H1 (cell line): ENCODE measurements around the gene GLIPR1. TPM values are rescaled to one million over a fixed set of nuclear protein-coding genes. Genes with fewer than 3 reads are reported as not detected.

ENCODE experiments used
- CTCF ChIA-PET: fragments of 300-600 bp; sonication (Branson Sonifier 250); formaldehyde crosslinking; loops from one replicate; lab custom pipeline; 2021; ENCODE audit not compliant: partially characterized antibody; lab: Charles Lee
- POLR2A ChIA-PET: fragments of 300-600 bp; sonication (Branson Sonifier 250); formaldehyde crosslinking; loops from one replicate; lab custom pipeline; 2021; ENCODE audit warnings: inconsistent platforms; ENCODE audit not compliant: partially characterized antibody; lab: Charles Lee
- DNase-seq, 2 experiments: peaks; one replicate each; pipeline versions ENCODE4 v3.0.0 to v3.0.0-alpha.2; 2010 to 2022; ENCODE audit warnings: low spot score in 2 of 2, low read depth in 1 of 2, mixed read lengths in 1 of 2
- FAIRE-seq: peaks from 2 replicates; lab custom pipeline; 2011; peaks lifted over from hg19 to GRCh38; lab: Jason Lieb, UNC
- H2AFZ ChIP-seq: 2 replicates; pipeline ENCODE4 v1.8.1; 2012; ENCODE audit warnings: low read length, inconsistent platforms
- H2AK5ac ChIP-seq: 2 replicates; pipeline ENCODE4 v1.6.1; 2013; ENCODE audit warnings: low read depth, low read length
- H2BK120ac ChIP-seq: replicated peaks from 2 replicates; pipeline ENCODE3; 2013; ENCODE audit warnings: low read depth, low read length, inconsistent platforms
- H2BK12ac ChIP-seq: 2 replicates; pipeline ENCODE4 v1.6.1; 2013; ENCODE audit warnings: low read depth, low read length
- H2BK15ac ChIP-seq: 2 replicates; pipeline ENCODE4 v1.6.1; 2013; ENCODE audit warnings: low read length
- H2BK20ac ChIP-seq: 2 replicates; pipeline ENCODE4 v1.6.1; 2013; ENCODE audit warnings: low read length
- H2BK5ac ChIP-seq: 2 replicates; pipeline ENCODE4 v1.6.1; 2013; ENCODE audit warnings: low read depth, low read length
- H3K14ac ChIP-seq: 2 replicates; pipeline ENCODE4 v1.6.1; 2013; ENCODE audit warnings: inconsistent platforms; ENCODE audit not compliant: insufficient read length
- H3K18ac ChIP-seq: 2 replicates; pipeline ENCODE4 v1.6.1; 2013; ENCODE audit warnings: low read length; ENCODE audit errors: extremely low read depth
- H3K23ac ChIP-seq: 2 replicates; pipeline ENCODE4 v1.6.1; 2013; ENCODE audit warnings: inconsistent platforms; ENCODE audit not compliant: insufficient read length
- H3K23me2 ChIP-seq: 2 replicates; pipeline ENCODE4 v1.6.1; 2013; ENCODE audit warnings: low read depth, low read length
- H3K27ac ChIP-seq: 2 replicates; pipeline ENCODE4 v1.6.1; 2011; ENCODE audit warnings: low read depth, low read length, inconsistent platforms
- H3K27me3 ChIP-seq, 4 experiments: replicated peaks in 1 of 4; 1 replicate in 1 of 4; 2 replicates in 3 of 4; pipeline versions ENCODE4 v1.6.1 to v1.8.1; 2011 to 2013; ENCODE audit warnings: low read length in 3 of 4, mild to moderate bottlenecking in 3 of 4, inconsistent platforms in 2 of 4, mixed read lengths in 2 of 4, moderate library complexity in 1 of 4; ENCODE audit not compliant: control insufficient read depth in 3 of 4, insufficient read depth in 3 of 4; ENCODE audit errors: extremely low read depth in 1 of 4
- H3K36me3 ChIP-seq, 4 experiments: 2 replicates each; pipeline versions ENCODE4 v1.6.1 to v1.8.1; 2011 to 2013; ENCODE audit warnings: mild to moderate bottlenecking in 4 of 4, low read length in 3 of 4, moderate library complexity in 2 of 4, control low read depth in 1 of 4, inconsistent platforms in 1 of 4; ENCODE audit not compliant: insufficient read depth in 4 of 4, control insufficient read depth in 2 of 4
- H3K4ac ChIP-seq: replicated peaks from 2 replicates; pipeline ENCODE3; 2013; ENCODE audit warnings: low read length, low read depth, mixed read lengths, inconsistent platforms; ENCODE audit not compliant: insufficient read length
- H3K4me1 ChIP-seq, 4 experiments: replicated peaks in 1 of 4; 1 replicate in 1 of 4; 2 replicates in 3 of 4; pipeline versions ENCODE4 v1.6.1 to v1.8.1; 2011 to 2013; ENCODE audit warnings: low read length in 3 of 4, inconsistent platforms in 2 of 4, mixed read lengths in 1 of 4; ENCODE audit not compliant: insufficient read depth in 4 of 4, control insufficient read depth in 3 of 4
- H3K4me2 ChIP-seq, 2 experiments: 2 replicates each; pipeline versions ENCODE4 v1.6.1 to v1.8.1; 2011 to 2013; ENCODE audit warnings: low read depth in 2 of 2, low read length in 2 of 2, control low read depth in 1 of 2, inconsistent platforms in 1 of 2, mild to moderate bottlenecking in 1 of 2; ENCODE audit not compliant: insufficient read depth in 1 of 2
- H3K4me3 ChIP-seq, 4 experiments: fragments of 200-600, 300-600 bp in 1 of 4; sonication (generic), shearing (Covaris generic), sonication (Bioruptor Twin) in 1 of 4; 2 replicates each; pipeline versions ENCODE4 v1.5.1 to v1.8.1; 2011 to 2016; ENCODE audit warnings: low read length in 4 of 4, low read depth in 3 of 4, control low read depth in 2 of 4, inconsistent platforms in 2 of 4, mild to moderate bottlenecking in 2 of 4, mixed read lengths in 1 of 4, moderate library complexity in 1 of 4; ENCODE audit not compliant: insufficient read depth in 2 of 4; ENCODE audit errors: extremely low read depth in 1 of 4
- H3K56ac ChIP-seq: replicated peaks from 2 replicates; pipeline ENCODE3; 2013; ENCODE audit warnings: low read depth, mild to moderate bottlenecking, mixed read lengths, low read length, inconsistent platforms; ENCODE audit not compliant: insufficient read length
- H3K79me1 ChIP-seq: 2 replicates; pipeline ENCODE4 v1.6.1; 2013; ENCODE audit warnings: low read depth, low read length, control low read depth
- H3K79me2 ChIP-seq, 2 experiments: 2 replicates each; pipeline versions ENCODE4 v1.6.1 to v1.8.1; 2012 to 2013; ENCODE audit warnings: low read length in 2 of 2, mild to moderate bottlenecking in 2 of 2, inconsistent platforms in 1 of 2; ENCODE audit not compliant: insufficient read depth in 2 of 2, control insufficient read depth in 1 of 2
- H3K9ac ChIP-seq, 4 experiments: replicated peaks in 1 of 4; 1 replicate in 1 of 4; 2 replicates in 3 of 4; pipeline versions ENCODE4 v1.6.1 to v1.8.1; 2011 to 2013; ENCODE audit warnings: low read depth in 3 of 4, low read length in 3 of 4, control low read depth in 2 of 4, mild to moderate bottlenecking in 2 of 4, moderate library complexity in 2 of 4, inconsistent platforms in 1 of 4; ENCODE audit errors: extremely low read depth in 1 of 4
- H3K9me3 ChIP-seq, 2 experiments: 2 replicates each; pipeline versions ENCODE4 v1.6.1 to v1.8.1; 2012 to 2013; ENCODE audit warnings: mild to moderate bottlenecking in 2 of 2, moderate library complexity in 2 of 2, control low read depth in 1 of 2, inconsistent platforms in 1 of 2, low read depth in 1 of 2, low read length in 1 of 2, mixed read lengths in 1 of 2; ENCODE audit not compliant: insufficient read depth in 2 of 2
- H4K20me1 ChIP-seq, 2 experiments: replicated peaks in 1 of 2; 2 replicates each; pipeline versions ENCODE3 to v1.8.1; 2011 to 2013; ENCODE audit warnings: inconsistent platforms in 2 of 2, low read length in 2 of 2, mild to moderate bottlenecking in 1 of 2; ENCODE audit not compliant: insufficient read depth in 2 of 2, control insufficient read depth in 1 of 2
- H4K5ac ChIP-seq: 2 replicates; pipeline ENCODE4 v1.6.1; 2013; ENCODE audit warnings: low read length, low read depth, mixed read lengths, inconsistent platforms; ENCODE audit not compliant: insufficient read length
- H4K8ac ChIP-seq: 2 replicates; pipeline ENCODE4 v1.8.0; 2013; ENCODE audit warnings: mild to moderate bottlenecking, moderate library complexity, low read length, inconsistent platforms; ENCODE audit not compliant: insufficient read depth; ENCODE audit errors: extremely low read depth
- H4K91ac ChIP-seq: replicated peaks from 2 replicates; pipeline ENCODE3; 2013; ENCODE audit warnings: low read length, mixed read lengths, inconsistent platforms; ENCODE audit not compliant: insufficient read length
- ASH2L ChIP-seq: fragments of 200-600, 300-600 bp; sonication (generic); IDR thresholded peaks from one replicate; pipeline ENCODE4 v1.7.1; 2017; ENCODE audit warnings: low read length
- ATF2 ChIP-seq: IDR thresholded peaks from 2 replicates; pipeline ENCODE4 v1.6.1; 2012; ENCODE audit warnings: low read length, inconsistent platforms
- ATF3 ChIP-seq: IDR thresholded peaks from 2 replicates; pipeline ENCODE4 v1.6.1; 2011; ENCODE audit warnings: low read depth, mild to moderate bottlenecking, low read length; ENCODE audit not compliant: insufficient read depth
- CHD1 ChIP-seq: IDR thresholded peaks from 2 replicates; pipeline ENCODE4 v1.6.1; 2012; ENCODE audit warnings: low read depth, low read length, improper control_type of control experiment
- CREB1 ChIP-seq: IDR thresholded peaks from 2 replicates; pipeline ENCODE4 v1.6.1; 2012; ENCODE audit warnings: inconsistent platforms
- EGR1 ChIP-seq: IDR thresholded peaks from 2 replicates; pipeline ENCODE4 v1.6.1; 2011; ENCODE audit warnings: low read depth, low read length, borderline replicate concordance
- HDAC2 ChIP-seq, 2 experiments: fragments of 300-600 bp in 1 of 2; sonication (generic) in 1 of 2; IDR thresholded peaks; 2 replicates each; pipeline ENCODE4 v1.6.1; 2011 to 2012; ENCODE audit warnings: low read depth in 2 of 2, low read length in 2 of 2, mild to moderate bottlenecking in 2 of 2, moderate library complexity in 2 of 2, borderline replicate concordance in 1 of 2, inconsistent platforms in 1 of 2
- RXRA ChIP-seq: IDR thresholded peaks from 2 replicates; pipeline ENCODE4 v1.6.1; 2011; ENCODE audit warnings: low read depth, mild to moderate bottlenecking, low read length, moderate library complexity; ENCODE audit not compliant: insufficient read depth
- SIX5 ChIP-seq: IDR thresholded peaks from 2 replicates; pipeline ENCODE4 v1.6.1; 2011; ENCODE audit warnings: mild to moderate bottlenecking, low read depth, low read length
- TAF7 ChIP-seq: optimal IDR thresholded peaks from 2 replicates; pipeline ENCODE3; 2011; ENCODE audit warnings: low read depth, mild to moderate bottlenecking, inconsistent platforms, low read length, moderate library complexity, borderline replicate concordance
- TBP ChIP-seq: IDR thresholded peaks from 2 replicates; pipeline ENCODE4 v1.6.1; 2011; ENCODE audit warnings: low read depth, low read length, improper control_type of control experiment
- ZNF274 ChIP-seq: IDR thresholded peaks from 2 replicates; pipeline ENCODE4 v1.7.0; 2012; ENCODE audit warnings: low read length, borderline replicate concordance; ENCODE audit errors: extremely low read depth
- WGBS, 2 experiments: shearing (Covaris generic) in 1 of 2; methylation state at CpG; one replicate each; pipeline versions ENCODE4 v1.1.6 to v1.1.7; 2013 to 2015; ENCODE audit warnings: low lambda C conversion rate in 2 of 2, mixed read lengths in 2 of 2, inconsistent platforms in 1 of 2, low coverage in 1 of 2, missing lambda C conversion rate in 1 of 2; ENCODE audit not compliant: insufficient replicate concordance in 2 of 2, insufficient coverage in 1 of 2, insufficient read length in 1 of 2; ENCODE audit errors: extremely low coverage in 1 of 2, missing lambda C conversion rate in 1 of 2; 5-methylcytosine and 5-hydroxymethylcytosine counted together
- polyA plus RNA-seq, 7 experiments: library from polyadenylated mRNA; depleted of rRNA in 3 of 7; stranded (reverse) in 5 of 7; unstranded in 2 of 7; fragments of >200 nt in 5 of 7; fragments of 200-250 nt in 2 of 7; gene quantifications; 1 replicate in 5 of 7; 2 replicates in 1 of 7; 4 replicates in 1 of 7; pipeline versions ENCODE4 v1.2.1 to v1.2.3, GENCODE V29; 2011 to 2013; ENCODE audit warnings: missing spikeins in 2 of 7, mixed read lengths in 2 of 7
- total RNA-seq: library from RNA; stranded (reverse); fragmentation: NEBNext Ultra II Directional; extraction: Animal tissue kit (Norgen Biotek cat#: 25700); gene quantifications from 2 replicates; pipeline ENCODE4 v1.2.1, GENCODE V29; 2021

Gene GLIPR1
- total and polyA plus RNA-seq, 2 of the 8 experiments (the other 6 are each of a cell fraction or from before 2014, with no cell fraction given), result 0.23 to 1.5 TPM

GRCh38 chr12:75528272-75528671 is 47.7 kb downstream of the GLIPR1 start:
- H3K4me2 ChIP-seq, result no peak overlapping the region
- H3K36me3 ChIP-seq, result no peaks in the 10 kb centered on the region
- H3K79me2 ChIP-seq, result no peaks in the 10 kb centered on the region
- no peak overlapping the region for H4K8ac ChIP-seq
- no peak overlapping the region for H2BK20ac ChIP-seq
- no peaks in the 10 kb centered on the region for H3K9me3 ChIP-seq
- no peak overlapping the region for H3K18ac ChIP-seq
- no peak overlapping the region for H2AK5ac ChIP-seq
- no peaks in the 10 kb centered on the region for H3K27me3 ChIP-seq
- no peaks in the 10 kb centered on the region for H3K79me1 ChIP-seq
- H4K5ac ChIP-seq, result no peak overlapping the region
- no peaks in the 10 kb centered on the region for H3K4me1 ChIP-seq
- H2BK5ac ChIP-seq, result no peak overlapping the region
- no peaks in the 10 kb centered on the region for H4K20me1 ChIP-seq
- WGBS, 2 experiments, result 75% methylated on average over 2 of the region's 2 CpGs; no CpG with 5 or more reads in 1 of the 2 experiments
- no peak overlapping the region for H3K4me3 ChIP-seq
- H2BK15ac ChIP-seq, result no peak overlapping the region
- POLR2A ChIA-PET, result interaction anchor here (0.9 kb wide), 1 partner anchor 509 kb away, joined by 3 read pairs; no protein-coding TSS in a partner anchor
- H3K23ac ChIP-seq, result no peak overlapping the region
- 0 out of 2 replicates have a peak overlapping the region, but pooled peaks have one; percentile 61 for H2BK12ac ChIP-seq
- H2BK120ac ChIP-seq, result no peak overlapping the region
- H2AFZ ChIP-seq, result peak overlapping the region; percentile 35; the same call in 1 of the 2 replicates
- H3K56ac ChIP-seq, result no peak overlapping the region
- CTCF ChIA-PET, result interaction anchor here (0.7 to 4.2 kb wide), 27 partner anchors 9 to 1900 kb away, joined by 3 to 36 read pairs (median 3); partner anchors contain the start of genes GLIPR1L1, KRR1 and PHLDA1
- no peak overlapping the region for H3K27ac ChIP-seq
- H3K23me2 ChIP-seq, result no peaks in the 10 kb centered on the region
- FAIRE-seq (no peak), DNase-seq (no peak)
- no peak overlapping the region for H3K14ac ChIP-seq
- H3K9ac ChIP-seq, result no peak overlapping the region
- no peak overlapping the region for H3K4ac ChIP-seq
- no peak overlapping the region for H4K91ac ChIP-seq
- no peak for TF ChIP-seq SIX5
- TF ChIP-seq ATF2, result no peak
- no peak for TF ChIP-seq ATF3
- no peak for TF ChIP-seq TBP
- TF ChIP-seq EGR1, result no peak
- TF ChIP-seq CREB1, result no peak
- TF ChIP-seq HDAC2 (IDR thresholded peaks at IDR 0.05; ENCODE audit: borderline replicate concordance in 1 of 2, low read depth in 2 of 2, low read length in 2 of 2), result no peak
- no peak for TF ChIP-seq TAF7
- TF ChIP-seq CHD1, result no peak
- TF ChIP-seq RXRA, result no peak
- no peak for TF ChIP-seq ZNF274
- TF ChIP-seq ASH2L, result no peak
